Embryonic facial prominence (tissue), 1 donor: ENCODE results near the gene FKBP4.

Experiments
- DNase-seq: peaks from one replicate; pipeline ENCODE4 v3.0.0-alpha.2; 2016; ENCODE audit errors: extremely low spot score

Gene FKBP4

DNA sequence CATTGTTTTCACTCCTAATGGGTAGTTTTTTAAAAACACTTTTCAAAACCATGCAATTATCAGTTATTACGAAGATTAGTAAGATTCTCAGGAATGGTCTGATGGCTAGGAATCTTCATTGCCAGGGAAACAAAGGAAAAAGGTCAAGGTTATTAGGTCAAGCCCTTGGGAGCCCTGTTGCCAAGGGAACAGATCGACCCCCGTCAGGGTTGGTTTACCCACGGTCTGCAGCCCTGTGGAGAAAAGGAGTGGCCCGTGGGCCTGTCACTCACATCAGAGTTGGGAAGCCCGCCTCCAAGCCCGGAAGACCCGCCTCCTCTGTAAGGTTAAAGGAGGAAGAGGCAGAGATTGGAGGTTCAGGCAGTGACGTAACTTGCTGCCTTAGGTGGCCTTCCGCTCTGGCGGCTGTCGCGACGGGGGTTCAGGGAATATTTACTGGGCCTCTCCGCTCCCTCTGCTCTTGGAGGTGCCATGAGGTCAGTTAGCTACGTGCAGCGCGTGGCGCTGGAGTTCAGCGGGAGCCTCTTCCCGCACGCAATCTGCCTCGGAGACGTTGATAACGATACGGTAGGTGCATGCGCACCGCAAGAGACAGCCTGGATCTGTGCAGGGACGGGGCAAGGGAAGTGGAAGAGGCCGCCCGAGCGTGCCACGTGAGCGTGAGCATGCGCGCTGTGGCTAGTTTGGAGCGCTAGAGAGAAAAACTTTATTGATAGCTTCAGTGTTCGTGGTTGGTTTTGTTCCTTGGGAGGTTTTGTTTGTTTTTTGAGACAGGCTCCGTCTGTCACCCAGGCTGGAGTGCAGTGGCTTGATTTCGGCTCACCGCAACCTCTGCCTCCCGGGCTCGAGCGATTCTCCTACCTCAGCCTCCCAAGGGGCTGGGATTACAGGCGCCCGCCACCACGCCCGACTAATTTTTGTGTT lies 17.8 kb downstream of the FKBP4 start, which contains the start of gene ITFG2:
ITFG2 (plus strand) TSS at position 379 of the 924 bp plus-strand sequence; CDS start at position 472, 93 bp downstream.
- DNase-seq, result peak; percentile 99

DNA sequence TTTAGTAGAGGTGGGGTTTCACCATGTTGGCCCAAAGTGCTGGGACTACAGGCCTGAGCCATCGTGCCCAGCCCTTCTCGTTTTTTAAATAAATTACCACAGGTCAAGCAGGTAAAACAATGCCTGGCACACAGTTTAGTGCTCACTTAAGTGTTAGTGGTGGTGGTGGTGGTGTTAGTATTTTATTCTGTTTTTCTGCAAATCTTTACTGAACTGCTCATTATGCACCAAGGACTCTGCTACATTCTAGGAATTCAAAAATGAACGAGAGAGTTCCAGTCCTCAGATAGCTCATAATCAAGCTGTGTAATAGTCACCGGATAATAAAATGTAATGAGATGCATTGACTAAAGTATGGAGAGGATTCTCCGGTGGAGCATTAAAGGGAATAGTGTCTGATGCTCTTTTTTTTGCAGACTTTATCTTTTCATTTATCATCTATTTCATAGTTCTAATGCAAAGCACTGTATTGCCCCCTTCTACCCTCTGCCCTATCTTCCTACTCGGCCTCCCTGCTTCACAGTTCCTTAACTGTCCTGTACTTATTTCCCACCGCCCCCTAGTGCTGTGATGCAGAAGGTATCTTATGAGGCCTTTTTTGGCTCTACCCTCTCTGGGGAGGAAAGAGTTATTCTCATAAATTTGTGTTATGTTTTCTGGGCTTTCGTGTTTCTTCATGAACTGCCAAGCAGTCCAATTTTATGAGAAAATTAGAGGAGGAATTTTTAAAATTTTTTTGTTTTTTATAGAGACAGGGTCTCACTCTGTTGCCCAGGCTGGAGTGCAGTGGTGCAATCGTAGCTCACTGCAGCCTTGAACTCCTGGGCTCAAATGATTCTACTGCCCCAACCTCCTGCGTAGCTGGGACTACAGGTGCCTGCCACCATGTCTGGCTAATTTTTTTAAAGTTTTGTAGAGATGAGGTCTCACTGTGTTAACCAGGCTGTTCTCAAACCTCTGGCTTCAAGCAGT lies 18.7 kb downstream of the FKBP4 start:
- peak; percentile 44 for DNase-seq

DNA sequence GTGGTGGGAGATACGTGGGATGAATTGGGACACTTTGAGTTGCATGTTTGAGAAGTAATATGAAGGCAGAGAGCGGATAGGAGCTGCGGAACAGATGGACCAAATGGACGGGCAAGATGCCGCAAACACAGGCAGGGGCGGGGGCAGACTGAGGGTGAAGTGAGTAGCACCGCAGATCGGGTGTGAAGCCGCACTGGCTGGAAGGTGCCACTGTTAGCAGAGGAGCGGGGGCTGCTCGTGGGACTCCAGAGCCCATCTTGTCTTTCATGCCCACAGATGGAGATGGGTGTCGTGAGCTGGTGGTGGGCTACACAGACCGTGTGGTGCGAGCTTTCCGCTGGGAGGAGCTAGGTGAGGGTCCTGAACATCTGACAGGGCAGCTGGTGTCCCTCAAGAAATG lies 25.0 kb downstream of the FKBP4 start:
- no peak for DNase-seq

DNA sequence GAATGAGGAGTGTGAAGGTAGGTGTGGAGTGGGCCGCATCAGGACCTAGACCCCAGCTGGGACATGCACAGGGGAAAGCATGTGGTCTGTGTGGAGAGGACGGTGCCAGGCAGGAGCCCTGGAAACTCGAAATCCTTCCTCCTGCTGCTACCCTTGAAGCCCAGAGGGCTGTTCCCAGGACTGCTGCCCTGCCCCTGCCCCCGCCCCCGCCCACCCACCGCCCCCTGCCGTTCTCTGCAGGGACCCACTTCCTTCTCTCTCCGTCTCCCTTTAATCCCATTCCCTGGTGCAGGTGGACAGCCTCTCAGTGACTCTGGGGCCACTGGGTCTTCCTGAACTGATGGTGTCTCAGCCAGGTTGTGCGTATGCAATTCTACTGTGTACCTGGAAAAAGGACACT lies 25.7 kb downstream of the FKBP4 start:
- DNase-seq, result no peak

DNA sequence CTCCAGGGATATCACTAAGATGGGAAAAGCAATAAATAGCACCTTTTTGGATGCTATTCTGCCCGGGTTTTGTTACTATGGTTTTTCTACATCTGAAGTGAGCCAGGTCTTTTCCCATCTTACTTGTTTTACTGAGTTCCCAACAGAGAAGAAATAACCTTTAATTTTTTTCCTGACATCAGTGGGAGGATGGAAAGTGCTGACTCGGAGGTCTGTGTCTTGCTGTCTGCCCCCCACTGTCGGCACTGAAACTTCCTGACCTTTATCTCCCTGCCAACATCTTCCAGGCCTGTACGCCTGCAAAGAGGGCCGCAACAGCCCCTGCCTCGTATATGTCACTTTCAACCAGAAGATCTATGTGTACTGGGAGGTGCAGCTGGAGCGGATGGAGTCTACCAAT lies 28.7 kb downstream of the FKBP4 start:
- no peak for DNase-seq

DNA sequence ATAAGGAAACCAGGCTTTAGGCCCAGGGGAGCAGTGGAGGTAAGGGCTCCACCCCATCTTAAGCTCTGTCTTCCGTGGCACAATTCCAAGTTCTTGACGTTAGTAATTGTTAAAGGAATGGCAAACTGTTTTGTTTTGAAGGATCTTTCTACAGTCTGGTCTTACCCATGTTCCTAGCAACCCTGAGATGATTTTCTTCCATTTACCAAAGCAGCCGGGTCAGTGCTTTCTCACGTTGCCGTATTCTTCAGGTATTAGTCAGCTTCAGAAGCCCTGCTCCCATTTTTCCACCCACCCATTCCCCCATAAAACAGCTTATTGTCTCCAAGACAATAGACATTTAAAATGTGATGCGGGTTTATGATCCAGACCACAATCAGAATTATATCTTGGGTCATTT lies 29.8 kb downstream of the FKBP4 start:
- no peak for DNase-seq

DNA sequence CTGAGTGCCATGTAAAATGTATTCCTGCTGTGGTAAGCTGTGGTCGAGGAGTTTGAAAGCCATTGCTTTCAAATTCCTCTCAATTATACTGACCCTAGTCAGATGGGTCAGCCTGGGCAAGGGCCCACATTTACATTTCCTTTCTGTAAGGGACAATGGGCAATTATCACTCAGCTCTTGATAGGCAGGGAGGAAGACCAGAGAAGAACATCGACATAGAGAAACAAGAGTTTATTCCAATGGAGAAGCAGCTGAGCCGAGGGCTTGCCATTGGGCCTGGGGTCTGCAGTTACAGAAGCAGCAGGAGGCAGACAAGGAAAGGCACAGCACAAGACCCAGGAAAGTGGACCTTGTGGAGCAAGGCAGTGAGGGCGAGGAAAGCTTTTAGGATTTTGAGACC lies 30.4 kb downstream of the FKBP4 start:
- DNase-seq, result no peak

DNA sequence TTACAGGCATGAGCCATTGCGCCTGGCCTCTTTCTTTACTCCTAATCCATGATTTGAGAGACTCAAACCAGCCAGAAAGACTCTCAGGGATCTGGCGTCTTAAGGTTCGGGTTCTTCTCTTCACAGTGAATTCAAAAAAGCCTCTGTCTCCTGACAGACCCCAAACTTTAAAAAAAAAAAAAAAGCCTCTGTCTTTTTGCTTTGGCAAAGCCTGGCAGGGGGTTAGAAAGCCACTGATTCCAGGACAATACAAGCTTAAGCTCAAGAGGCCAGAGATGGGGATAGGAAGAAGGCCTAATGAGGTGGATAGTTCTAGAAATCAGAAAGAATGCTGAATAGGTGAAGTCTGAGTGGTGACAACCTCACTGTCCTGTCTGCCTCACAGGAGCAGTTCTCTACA lies 31.3 kb downstream of the FKBP4 start:
- DNase-seq, result no peak

DNA sequence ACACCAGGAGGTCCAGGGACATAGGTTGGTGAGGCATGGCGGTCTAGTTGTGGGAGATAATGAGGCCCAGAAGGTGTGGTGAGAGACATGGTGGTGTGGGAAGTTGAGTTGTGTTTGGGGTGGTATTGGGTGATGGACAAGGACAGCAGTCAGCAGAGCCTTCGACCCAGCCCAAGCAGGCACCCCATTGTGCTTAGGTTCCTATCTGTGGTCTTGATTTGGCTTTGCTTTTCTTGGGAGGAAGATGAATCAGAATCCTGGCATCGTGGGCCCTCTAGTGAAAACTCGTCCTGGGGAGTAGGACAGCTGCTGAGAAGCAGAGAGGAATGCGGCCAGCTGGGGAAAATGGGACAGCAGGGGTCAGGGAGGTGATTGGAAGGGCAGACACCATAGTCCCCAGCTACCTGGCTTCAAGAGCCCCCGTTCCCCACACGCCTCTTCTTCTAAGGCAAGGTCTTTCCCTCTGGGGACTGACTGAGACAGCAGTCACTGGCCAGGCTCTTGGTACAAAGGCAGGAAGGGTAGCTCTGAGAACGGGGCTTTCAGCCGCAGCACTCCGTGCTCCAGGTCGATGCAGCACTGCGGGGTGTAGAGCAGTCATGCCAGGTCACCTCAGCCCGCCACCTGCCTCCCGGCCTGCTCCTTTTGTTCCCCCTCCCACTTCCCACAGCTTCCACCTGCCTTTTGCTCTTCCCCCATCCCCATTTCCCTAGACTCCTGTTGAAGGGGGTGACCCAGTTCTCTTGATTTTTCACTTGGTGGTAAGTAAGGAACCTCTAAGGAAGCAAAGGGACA lies 32.1 kb downstream of the FKBP4 start:
- DNase-seq, result no peak

DNA sequence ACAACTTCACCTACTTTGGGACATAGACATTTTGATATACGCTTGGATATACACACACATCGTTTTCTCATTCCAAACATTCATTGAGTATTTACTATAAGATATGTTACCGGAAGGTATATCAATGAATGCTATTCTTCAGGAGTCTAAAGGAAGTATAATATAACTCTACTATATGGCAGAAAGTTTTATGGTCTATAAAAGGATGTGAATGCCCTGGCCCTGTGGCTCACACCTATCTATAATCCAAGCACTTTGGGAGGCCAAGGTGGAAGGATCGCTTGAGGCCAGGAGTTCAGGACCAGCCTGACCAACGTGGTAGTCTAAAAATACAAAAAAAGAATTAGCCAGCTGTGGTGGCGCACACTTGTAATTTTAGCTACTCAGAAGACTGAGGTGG lies 34.5 kb downstream of the FKBP4 start:
- DNase-seq, result no peak

DNA sequence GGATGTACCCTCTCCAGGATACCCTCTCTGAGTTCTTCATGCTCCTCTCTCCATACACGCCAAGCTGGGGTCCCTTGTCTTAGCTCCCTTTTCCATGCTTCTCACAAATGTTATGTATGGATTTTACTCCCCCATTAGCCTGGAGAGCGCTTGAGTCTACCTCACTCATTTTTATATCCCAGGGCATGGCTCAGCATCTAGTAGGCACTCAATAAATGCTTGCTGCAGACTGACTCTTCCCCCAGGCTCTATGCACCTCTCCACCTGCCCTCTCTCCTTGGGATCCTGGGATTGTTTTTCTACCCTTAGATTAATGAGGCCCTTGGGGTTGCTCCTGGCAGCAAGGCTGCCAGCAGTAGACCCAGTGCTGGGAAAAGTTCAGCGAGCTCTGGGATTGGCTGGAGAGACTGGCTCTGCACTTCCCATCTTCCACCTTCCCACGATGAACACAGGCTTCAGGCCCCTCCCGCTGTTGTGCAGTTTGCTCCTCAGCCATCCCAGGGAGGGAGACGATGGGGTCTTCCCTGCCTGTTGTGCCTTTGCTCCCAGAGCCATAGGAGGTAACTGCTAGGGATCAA lies 37.9 kb downstream of the FKBP4 start:
- no peak for DNase-seq

DNA sequence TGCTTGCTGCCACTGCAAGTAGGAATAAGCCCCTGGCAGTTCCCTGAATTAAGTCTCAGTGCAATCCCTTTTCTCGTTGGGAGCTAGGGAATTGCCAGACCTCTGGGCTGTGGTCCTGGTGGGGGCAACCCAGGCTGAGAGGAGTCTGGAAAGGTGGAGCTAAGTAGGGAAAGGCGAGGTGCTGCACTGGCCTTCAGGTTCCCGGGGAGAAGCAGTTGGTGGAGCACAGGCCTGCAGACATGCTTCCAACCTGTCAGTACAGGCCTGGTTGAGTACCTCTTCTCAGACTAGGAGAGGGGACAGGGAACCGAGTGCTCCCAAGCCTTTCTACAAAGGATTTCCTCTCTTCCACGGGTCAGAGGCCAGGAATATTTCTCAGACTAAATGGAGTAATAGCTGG lies 38.6 kb downstream of the FKBP4 start:
- no peak for DNase-seq

DNA sequence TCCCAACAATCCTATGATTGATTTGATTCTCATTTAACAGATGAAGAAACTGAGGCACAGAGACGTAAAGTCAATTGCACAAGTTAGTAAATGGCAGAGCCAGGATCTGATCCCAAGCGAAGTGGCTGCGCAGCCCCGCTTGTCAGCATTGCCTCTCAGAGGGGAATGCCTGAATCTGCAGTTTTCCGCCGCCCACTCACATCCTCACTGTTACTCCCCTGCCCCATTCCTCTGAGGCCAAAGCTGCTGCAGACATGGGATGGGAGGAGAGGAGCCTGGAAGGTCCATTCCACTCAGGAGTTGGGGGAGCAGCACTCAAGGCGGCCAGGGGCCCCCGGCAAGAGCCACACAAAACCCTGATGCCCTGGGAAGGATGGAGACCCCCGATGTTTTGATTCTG lies 39.0 kb downstream of the FKBP4 start:
- no peak for DNase-seq

DNA sequence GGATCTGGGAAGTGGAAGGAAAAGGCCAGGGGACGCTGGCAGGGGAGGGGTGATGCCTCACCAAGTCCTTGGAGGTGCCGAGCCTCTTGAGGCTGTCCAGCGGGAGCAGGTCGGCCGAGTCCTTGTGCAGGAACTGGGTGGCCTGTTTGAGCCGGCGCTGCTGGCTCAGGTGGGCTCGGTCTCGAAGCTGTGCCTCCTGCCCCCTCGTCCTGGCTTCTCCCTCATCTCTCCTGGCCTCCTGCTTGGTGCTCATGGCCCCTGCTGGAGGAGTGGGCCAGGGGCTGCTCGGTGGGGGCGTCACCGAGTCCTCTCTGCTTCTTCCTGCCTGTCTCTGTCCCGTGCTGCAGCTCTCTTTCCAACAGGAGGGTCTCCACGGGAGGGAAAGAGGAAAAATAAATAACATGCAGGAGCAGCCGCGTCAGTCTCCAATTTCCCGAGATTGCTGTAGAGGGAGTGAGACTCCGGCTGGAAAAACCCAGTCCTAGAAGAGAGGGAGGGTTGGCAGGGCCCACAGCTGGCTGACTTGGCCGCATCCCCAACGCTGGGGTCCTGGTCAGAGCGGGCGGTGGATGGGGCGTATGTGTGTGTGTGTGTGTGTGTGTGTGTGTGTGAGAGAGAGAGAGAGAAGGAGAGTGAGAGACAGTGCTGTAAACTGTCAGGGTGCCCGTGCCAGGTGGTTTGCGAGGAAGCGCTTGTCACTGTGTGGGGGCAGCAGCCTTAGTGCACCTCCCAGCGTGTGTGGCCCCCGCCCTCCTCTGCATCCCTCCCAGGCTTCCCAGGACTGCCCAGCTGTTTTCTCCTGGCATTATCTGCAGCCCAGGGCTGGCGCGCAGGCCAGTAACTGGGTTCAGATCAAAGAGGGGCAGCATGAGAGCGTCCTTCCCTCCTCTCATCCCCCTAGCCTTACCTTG lies 40.1 kb downstream of the FKBP4 start, which contains the start of gene NRIP2:
NRIP2 (minus strand) TSS at position 455 of the 911 bp plus-strand sequence; CDS start at position 403, 52 bp downstream.
- DNase-seq, result peak; percentile 75

DNA sequence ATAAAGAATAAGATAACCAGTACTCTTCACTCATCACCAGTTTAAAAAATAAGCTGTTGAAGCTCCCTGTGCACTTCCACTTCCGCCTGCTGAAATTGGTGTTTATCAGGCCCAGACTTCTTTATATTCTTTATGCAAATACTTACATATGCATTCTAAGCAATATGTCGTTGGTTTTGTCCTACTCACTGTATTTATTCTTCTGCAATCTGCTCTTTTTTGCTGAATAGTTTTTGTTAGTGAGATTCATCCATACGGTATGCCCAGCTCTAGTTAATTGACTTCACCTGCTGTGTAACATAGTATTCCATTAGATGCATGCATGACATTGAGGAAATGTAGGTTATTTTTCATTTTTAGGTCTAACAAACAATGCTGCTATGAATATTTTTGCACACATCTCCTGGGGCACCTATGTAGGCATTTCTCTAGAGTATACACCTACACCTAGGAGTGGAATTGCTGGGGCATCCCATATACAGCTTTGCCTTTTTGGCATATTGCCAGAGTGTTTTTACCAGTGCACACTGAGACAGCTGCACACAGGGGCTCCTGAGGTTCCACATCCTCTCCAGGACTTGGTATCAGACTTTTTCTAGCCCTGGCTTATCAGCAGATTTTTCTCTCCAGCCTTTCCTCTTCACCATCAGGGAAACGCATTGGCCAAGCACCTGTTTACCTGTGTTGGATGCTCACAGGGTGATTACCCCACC lies 41.1 kb downstream of the FKBP4 start:
- no peak for DNase-seq

DNA sequence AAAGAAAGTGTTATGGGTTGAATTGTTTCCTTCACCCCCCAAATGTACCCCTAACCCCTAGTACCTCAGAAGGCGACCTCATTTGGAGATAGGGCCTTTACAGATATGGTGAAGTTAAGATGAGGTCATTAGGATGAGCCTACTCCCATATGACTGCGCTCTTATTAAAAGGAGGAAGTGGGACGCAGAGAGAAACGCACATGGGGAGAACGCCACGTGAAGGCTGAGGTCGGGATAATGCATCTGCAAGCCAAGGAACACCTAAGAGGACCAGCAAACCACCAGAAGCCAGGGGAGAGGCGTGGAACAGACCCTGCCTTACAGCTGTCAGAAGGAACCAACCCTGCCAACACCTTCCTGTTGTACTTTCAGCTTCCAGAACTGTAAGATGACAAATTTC lies 41.8 kb downstream of the FKBP4 start:
- DNase-seq, result no peak

DNA sequence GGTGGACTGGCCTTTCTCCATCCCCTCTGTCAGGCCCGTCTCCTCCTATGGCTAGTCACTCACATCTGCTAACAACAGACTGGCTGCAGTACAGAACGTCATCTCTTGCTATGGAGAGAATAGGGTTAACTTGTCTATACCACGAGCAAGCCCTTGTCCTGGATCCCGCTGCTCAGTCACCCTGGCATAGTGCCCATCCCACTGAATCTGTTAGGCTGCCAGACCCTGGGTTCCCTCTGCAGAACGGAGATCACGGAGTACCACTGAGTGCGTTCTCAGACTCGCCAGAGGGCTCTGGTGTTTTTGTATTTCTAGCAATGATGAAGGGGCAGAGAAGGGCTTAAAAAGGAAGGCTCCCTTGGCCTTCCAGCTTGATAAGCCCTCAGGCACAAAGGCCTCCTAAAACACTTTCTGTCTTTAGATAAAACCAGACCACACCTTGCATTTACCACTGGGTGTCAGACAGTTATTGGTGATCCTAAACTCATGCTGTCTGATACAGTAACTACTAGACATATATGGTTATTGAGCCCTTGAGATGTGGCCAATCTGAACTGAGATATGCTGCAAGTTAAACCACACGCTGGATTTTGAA lies 46.4 kb downstream of the FKBP4 start:
- DNase-seq, result no peak

DNA sequence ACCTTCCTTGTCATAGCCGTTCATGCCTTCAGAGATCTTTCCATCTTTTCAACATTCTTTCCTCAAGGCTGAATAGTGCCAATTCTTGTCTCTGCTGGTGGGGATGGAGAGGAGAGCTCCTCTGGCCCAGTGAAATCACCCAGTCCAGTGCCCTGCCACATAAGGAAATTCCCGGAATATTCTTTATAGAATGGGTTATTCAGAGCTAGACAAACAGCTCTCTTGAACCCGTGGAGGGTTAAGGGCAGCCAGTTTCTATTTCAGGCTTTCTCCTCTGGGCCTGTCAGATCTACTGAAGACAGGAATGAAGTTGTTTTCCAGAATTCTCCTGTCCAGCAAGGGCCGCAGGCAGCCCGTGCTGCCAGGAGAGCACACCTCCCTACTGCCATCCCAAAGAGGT lies 48.2 kb downstream of the FKBP4 start:
- DNase-seq, result no peak

DNA sequence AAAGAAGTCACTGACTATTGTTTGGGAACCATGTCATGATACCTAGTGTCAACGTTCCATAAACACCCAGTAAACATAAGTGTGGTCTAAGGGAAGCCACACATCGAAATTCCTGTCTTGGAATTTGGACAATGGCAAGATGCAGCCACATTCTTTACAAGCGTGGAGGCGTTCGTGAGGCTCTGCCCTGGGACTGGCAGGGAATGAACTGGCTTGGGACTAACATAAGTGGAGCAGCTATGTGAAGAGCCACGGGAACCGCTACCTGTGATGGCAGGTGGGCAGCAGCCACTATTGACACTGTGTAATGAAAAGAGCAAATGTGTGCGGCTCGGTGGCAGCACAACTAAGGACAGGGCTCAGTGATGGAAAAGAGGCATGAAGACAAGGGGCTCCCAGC lies 50.0 kb downstream of the FKBP4 start:
- DNase-seq, result no peak
